Uterus (tissue), 2 donors: Measurements from ENCODE around the gene RAD51B.
"Not testable (repeated sequence)": the region's sequence is repeated elsewhere in the genome, so short reads cannot be mapped to it uniquely, and the experiment has no call there.

Experiments
- CTCF ChIP-seq, 4 experiments: fragments of 200-600 bp in 2 of 4; fragments of 450-650 bp in 2 of 4; sonication (generic) in 2 of 4; IDR thresholded peaks; one replicate each; pipeline ENCODE4 v1.5.1; 2016 to 2019; ENCODE audit warnings: antibody characterized with exemption in 4 of 4, mild to moderate bottlenecking in 2 of 4, moderate library complexity in 1 of 4
- POLR2A ChIP-seq, 2 donors: fragments of 450-650 bp; IDR thresholded peaks; one replicate each; pipeline ENCODE4 v1.6.1; 2016; ENCODE audit warnings: antibody characterized with exemption in 2 of 2, mild to moderate bottlenecking in 1 of 2, moderate library complexity in 1 of 2

DNA sequence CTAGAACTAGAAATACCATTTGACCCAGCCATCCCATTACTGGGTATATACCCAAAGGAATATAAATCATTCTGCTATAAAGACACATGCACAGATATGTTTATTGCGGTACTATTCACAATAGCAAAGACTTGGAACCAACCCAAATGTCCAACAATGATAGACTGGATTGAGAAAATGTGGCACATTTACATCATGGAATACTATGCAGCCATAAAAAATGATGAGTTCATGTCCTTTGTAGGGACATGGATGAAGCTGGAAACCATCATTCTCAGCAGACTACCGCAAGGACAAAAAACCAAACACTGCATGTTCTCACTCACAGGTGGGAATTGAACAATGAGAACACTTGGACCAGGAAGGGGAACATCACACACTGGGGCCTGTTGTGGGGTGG is 229.2 kb downstream of the RAD51B start:
- TF ChIP-seq CTCF, POLR2A (IDR thresholded peaks at IDR 0.05): not testable (repeated sequence)
